HG02588 (cell line): Measurements from ENCODE around the gene ZBTB47.

Experiments
- ATAC-seq: cut with Tn5 transposase; IDR thresholded peaks from one replicate; pipeline ENCODE4 v1.9.1; 2021; ENCODE audit warnings: mild to moderate bottlenecking, moderate library complexity; ENCODE audit not compliant: unreplicated experiment

Gene ZBTB47

DNA sequence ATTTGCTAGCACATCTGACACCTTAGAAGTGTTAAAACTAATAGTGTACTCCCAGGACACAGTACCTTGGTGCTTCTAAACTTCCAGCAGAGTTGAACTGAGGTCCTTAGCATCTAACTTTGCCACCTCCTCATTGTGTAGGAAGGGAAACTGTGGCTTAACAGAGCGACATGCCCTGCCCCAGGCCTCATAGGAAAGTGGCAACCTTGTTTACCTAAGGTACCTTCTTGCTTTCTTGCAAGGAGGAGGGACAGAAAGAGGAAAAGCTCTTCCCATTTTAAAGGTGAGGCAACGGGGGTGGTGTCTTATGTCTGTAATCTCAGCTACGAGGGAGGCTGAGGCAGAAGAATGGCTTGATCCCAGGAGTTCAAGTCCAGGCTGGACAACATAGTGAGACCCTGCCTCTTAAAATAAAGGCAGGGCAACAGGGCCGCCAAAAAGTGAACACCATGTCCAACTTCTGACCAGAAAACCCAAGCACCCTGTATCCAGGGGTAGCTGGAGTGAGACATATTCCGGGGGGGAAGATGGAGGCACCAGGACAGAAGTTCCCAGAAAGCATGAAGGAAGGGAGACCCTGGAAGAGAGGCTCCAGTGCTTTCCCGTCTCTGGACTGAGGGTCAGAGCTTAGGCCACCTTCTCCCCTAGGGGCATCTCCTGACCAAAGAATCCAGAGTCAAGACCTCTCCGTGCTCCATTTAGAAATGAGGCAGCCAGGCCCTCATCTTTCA lies 31.3 kb downstream of the ZBTB47 start:
- no peak for ATAC-seq

DNA sequence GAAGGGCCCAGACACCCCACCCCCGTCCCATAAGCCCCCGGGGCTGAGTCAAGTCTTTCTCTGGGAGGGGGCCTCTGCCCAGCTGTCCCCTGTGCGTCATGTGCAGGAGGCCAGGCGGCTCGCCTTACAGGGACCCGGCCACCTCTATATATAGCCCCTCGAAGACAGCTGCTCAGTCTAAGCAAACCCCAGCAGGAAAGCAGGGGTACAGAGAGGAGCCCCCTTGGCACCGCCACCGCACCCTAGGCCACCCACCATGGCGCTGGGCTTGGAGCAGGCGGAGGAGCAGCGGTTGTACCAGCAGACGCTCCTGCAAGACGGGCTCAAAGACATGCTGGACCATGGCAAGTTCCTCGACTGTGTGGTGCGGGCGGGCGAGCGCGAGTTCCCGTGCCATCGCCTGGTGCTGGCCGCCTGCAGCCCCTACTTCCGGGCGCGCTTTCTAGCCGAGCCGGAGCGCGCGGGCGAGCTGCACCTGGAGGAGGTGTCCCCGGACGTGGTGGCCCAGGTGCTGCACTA lies 31.9 kb downstream of the ZBTB47 start, which contains the start of gene KLHL40:
Gene KLHL40, plus strand, starts transcription at position 175 of the 519 bp plus-strand sequence. Its CDS starts 82 bp downstream, at position 257.
- ATAC-seq, result no peak

DNA sequence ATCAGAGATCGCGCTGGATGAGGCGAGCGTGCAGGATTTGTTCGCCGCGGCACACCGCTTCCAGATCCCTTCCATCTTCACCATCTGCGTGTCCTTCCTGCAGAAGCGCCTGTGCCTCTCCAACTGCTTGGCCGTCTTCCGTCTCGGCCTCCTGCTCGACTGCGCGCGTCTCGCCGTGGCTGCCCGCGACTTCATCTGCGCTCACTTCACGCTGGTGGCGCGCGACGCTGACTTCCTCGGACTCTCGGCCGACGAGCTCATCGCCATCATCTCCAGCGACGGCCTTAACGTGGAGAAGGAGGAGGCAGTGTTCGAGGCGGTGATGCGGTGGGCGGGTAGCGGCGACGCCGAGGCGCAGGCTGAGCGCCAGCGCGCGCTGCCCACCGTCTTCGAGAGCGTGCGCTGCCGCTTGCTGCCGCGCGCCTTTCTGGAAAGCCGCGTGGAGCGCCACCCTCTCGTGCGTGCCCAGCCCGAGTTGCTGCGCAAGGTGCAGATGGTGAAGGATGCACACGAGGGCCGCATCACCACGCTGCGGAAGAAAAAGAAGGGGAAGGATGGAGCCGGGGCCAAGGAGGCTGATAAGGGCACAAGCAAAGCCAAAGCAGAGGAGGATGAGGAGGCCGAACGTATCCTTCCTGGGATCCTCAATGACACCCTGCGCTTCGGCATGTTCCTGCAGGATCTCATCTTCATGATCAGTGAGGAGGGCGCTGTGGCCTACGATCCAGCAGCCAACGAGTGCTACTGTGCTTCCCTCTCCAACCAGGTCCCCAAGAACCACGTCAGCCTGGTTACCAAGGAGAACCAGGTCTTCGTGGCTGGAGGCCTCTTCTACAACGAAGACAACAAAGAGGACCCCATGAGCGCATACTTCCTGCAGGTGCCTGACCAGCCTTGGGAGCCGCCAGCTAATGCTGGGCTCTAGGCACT lies 32.7 kb downstream of the ZBTB47 start:
- no peak for ATAC-seq

DNA sequence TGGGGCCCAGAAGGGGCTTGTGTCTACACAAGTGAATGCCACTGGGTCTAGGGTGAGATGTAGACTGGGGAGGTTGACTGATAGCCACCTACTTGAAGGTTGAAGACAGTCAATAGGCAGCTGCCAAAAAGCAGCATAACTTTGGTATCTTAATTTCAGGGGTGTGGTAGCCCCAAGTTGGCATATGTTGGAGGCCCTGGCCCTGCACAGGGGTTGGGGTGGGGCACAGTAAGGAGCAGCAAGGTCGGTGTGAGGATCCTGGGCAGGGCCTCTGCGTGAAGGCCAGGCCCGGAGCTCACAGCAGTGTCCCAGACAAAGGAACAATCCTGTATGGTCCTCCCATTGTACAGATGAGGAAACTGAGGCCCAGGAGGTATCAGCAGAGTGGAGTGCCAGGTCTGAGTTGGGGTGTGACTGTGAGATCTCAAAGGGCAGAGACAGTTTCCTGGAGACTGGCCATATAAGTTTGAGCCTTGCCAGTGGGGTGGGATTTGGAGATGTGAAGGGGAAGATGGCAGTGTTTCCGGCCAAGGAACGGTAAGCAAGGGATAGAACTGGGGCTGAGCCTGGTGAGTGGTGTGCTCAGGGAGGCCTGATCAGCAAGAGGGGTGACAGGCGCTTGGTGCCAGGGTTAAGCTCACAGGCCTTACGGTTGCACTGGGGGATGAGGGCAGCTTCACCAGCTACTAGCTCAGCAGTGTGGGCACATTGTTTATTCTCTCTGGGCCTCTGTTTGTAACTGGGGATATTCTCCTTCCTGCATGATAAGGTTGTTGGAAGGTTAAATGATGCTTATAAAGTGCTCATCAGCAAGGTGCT lies 33.5 kb downstream of the ZBTB47 start:
- no peak for ATAC-seq

DNA sequence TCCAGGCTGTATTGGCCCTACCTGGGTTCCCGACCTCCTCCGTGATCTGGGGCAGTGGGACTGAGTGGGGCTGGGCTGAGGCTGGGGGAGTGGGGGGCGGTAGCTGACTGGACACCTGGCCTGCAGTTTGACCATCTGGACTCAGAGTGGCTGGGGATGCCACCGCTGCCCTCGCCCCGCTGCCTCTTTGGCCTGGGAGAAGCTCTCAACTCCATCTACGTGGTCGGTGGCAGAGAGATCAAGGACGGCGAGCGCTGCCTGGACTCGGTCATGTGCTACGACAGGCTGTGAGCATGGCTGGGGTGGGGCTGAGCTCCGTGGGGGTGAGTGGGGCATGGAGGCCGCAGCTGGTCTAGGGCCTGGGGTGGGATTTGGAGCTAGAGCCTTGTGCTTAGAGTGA lies 34.5 kb downstream of the ZBTB47 start:
- ATAC-seq, result no peak

DNA sequence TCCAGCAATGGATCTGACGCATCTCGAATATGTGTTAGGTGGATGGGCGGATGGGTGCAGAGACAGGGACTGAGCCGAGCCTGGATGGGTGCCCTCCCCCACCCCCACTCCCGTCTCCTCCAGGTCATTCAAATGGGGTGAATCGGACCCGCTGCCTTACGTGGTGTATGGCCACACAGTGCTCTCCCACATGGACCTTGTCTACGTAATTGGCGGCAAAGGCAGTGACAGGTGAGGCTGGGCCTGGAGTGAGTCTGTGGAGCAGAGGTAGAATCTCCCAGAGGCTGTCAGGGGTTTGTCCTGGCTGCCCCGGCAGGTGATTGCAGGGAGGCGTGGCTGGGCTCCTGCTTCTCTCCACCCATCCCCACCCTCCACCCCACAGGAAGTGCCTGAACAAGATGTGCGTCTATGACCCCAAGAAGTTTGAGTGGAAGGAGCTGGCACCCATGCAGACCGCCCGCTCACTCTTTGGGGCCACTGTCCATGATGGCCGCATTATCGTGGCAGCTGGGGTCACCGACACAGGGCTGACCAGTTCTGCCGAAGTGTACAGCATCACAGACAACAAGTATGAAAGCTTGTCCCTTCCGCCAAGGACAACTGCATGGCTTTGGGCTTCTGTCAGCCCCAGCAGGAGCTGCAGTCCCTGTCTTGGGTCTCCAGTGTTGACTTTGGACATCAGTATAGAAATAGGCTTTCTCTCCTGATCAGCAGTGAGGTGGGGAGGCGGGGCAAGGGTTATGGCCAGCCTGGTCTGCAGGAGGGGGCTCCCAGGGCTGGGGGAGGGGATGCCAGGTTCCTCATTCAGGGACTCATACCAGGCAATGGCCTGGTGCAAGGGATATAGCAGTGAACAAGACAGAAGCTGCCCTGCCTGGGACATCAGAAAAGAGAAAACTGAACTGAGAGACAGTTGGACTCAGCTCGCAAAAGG lies 35.3 kb downstream of the ZBTB47 start:
- no peak for ATAC-seq

DNA sequence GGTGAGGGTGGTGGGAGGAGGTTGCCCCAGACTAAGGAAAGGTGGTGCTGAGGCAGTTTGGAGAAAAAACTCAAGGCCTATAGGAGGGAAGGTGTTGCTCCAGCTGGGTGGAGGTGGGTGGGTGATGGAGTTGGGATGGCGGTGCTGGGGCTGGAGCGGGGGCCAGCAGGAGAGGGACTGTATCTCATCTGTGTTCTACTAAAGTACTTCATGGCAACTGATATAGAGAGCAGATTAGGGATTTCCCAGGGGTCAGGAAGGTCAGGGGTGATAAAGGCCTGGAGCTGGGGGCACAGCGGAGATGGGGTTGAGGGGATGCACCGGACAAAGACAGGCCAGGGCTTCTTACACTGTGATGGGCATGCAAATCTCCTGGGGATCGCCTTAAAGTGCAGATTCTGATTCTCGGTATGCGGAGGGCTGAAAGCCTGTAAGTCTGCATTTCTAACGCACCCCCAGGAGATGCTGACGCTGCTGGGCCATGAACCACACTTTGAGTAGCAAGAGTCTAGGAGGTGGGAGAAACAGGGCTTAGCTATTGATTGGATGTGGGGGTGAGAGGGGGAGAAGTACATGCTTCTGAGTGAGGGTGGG lies 36.0 kb downstream of the ZBTB47 start:
- no peak for ATAC-seq

DNA sequence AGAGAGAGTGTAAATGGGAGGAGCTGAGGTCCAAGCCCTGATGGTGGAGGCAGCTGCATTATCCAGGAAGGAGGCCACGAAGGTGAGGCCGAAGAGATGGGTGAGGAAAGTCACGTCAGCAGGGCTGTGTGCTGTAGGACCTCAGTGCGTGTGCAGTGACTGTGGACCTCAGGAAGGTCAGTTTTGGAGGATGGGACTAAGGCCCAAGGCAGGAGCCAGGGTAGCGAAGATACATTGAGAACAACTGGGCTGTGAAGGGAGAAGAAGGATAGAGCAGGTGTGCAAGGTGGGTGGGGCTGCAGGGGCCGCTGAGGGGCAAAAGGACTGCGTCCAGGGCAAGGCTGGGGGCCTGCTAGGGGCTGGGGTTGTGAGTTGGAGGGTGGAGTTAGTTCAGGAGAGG lies 36.7 kb downstream of the ZBTB47 start:
- ATAC-seq, result no peak

DNA sequence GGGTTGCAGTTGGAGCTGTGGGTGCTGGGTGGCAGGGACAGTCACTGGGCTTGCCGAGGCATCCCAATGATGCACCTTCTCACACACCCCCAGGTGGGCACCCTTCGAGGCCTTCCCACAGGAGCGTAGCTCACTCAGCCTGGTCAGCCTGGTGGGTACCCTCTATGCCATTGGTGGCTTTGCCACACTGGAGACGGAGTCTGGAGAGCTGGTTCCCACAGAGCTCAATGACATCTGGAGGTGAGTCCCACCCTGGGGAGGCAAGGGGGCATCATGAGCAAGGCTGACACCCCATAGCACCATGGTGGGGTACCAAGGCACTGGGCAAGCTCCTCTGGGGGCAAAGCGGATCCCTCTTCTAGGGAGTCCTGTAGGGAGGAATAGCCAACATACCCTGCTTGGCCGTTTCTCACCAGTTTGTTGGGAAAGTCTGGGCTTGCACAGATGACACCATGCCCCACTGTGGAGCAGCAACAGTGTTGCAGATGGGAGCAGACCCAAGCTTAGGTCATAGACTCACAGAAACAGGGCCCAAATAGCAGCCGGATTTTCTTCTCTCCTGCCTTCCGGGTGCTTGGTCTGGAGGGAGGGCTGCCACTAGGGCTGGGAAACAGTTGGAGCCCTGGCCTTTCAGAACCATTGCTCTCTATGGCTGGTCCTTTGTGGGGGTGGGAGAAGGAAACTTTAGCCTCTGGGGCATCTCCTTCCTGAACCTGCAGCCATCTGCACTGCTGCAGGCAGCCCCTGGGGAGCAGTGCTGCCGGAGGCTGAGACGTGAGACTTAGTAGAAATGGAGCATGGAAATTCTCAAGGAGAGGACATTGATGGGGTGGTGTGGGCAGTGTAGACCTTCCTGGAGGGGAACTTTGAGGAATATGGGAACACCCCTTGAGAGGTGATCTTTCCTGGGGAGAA lies 37.5 kb downstream of the ZBTB47 start:
- no peak for ATAC-seq

DNA sequence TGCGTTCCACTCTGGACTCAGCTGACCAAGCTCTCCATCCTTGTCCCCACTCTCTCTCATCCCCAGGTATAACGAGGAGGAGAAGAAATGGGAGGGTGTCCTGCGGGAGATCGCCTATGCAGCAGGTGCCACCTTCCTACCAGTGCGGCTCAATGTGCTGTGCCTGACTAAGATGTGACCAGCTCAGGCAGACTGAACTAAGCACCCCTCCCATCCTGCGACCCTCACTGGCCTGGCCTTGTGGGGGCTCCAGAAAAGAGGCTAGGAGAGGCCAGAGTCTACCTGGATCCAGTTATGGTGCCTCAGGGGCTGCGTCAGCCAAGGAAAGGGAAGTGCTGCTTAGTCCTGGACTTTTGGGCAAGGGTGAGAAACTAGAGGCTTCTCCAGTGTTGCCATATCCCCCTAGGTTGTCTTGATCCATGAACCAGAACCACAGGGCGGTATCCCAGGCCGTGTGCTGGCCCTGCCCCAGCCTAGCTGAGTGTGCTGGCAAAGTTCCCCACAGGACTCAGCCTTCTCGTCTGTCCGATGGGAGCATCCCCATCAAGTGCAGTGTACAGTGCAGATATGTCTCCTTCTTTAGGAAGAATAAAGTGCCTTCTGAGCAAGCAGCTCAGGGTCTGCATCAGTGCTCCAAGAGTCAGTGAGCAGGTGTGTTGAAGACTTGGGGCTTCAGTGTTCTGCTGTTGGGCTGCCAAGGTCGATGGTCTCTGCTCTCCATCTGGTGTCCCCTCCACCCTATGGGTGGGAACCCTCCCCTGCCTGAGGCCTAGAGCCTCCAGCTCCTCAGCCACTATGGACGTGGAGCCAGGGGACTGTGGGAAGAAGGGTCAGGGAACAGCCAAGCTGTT lies 38.5 kb downstream of the ZBTB47 start:
- no peak for ATAC-seq

DNA sequence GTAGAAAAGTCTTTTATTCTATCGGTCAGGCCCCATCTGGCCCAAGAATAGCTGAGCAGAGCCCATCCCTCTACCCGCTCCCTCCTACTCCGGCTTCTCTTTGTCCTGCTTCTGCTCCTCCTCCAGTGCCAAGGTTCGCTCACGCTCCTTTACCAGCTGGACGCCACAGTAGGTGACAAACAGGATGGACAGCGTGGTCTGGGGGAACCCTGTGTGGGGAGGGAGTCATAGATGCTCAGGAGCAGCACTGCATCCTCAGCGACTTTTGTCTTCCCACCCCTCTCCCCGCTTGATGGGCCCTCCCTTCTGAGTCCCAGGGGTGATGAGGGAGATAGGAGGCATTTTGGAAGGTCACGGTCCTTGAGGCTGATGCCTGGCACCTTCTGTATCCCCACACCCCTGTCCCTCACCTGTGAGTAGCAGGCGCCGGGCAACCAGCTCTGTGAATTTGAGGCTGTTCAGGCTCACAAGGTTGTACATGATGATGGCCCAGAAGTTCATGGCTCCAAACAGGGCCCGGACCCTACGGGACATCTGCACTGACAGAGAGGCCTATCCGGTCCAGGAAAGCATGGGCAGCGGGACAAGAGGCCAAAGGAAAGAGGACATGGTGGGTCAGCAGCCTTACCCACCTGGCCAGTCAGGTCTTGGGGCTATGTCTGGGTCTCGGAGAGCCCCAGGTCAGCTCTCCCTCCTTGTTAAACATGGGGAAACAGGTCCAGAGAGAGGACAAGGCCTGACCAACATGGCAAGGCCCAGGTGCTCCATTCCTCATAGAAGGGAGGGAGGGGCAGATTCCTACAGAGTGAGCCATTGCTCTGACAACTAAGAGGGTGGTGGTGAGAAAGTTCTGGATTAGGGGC lies 39.4 kb downstream of the ZBTB47 start:
- no peak for ATAC-seq

DNA sequence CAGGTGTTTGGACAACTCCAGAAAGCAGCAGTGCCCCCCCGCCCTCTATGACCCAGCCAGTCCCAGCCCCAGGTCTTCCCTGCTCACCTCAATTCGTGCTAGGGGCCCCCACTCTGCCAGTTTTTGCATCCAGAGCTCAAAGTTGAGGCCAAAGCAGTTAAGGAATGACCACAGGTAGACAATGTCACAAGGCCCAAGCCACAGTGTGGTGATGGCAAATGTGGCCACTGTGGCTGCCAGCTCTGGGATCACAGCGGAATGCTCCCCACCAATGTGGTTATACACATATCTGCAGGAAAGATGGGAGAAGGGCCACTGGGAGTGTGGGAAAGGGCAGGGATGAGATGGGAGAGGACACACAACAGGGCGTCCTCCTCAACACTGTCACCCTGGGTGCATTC lies 40.0 kb downstream of the ZBTB47 start:
- ATAC-seq, result no peak

DNA sequence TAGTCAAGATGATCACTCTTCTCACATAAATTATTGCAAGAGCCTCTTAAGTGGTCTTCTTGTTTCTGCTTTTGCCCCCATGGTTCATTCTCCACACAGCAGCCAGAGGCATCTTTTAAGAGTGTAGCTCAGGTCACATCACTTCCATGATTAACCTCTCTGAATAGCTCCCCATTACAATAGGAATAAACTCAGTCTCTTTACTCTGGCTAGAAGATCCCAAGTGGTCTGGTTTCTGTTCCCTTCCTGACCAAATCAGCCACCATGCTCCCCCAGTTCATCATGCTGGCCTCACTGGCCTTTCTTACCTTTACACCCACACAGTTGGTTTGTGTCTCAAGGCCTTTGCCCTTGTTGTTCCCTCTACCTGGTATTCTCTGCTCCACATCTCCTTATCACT lies 40.9 kb downstream of the ZBTB47 start:
- ATAC-seq, result no peak

DNA sequence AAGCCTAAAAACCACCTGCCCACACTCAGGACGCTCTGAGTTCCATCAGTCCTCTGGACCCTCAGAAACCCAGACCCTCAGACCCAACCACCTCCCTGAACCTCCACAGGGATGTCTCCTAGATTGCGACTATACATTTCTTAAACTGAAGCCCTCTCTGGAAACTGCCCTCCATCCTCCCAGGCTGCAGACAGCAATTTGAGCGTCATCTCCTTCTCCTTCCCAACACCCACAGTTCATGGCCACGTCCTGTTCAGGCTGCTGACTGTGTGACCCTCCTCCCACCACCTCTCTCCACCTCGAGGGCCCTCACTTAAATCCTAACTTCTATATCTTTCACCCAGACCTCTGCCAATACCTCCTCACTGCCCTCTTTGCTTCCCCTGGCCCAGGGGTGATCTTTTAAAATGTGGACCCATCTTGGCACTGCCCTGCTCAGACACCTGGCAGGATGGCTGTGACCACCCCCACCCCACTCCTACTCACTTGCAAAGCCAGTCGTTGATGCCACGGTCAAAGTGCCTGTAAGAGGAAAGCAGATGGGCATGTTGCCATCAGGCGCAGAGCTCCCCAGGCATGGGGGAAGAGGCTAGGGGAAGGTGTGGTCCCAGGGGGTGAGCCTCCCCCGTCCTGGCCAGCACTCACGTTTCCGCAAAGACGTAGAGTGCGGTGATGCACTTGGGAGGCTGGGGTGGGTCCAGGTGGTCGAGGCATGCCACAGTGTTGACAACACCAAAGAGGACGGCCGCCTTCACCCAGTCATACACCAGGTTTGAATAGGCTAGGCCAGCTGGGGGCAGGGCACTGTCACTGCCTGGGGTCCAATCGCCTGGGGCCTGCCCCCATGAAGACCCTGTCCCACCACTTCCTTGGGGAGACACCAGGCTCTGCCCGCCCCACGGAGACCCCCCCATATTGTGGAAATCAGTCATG lies 43.1 kb downstream of the ZBTB47 start:
- no peak for ATAC-seq

DNA sequence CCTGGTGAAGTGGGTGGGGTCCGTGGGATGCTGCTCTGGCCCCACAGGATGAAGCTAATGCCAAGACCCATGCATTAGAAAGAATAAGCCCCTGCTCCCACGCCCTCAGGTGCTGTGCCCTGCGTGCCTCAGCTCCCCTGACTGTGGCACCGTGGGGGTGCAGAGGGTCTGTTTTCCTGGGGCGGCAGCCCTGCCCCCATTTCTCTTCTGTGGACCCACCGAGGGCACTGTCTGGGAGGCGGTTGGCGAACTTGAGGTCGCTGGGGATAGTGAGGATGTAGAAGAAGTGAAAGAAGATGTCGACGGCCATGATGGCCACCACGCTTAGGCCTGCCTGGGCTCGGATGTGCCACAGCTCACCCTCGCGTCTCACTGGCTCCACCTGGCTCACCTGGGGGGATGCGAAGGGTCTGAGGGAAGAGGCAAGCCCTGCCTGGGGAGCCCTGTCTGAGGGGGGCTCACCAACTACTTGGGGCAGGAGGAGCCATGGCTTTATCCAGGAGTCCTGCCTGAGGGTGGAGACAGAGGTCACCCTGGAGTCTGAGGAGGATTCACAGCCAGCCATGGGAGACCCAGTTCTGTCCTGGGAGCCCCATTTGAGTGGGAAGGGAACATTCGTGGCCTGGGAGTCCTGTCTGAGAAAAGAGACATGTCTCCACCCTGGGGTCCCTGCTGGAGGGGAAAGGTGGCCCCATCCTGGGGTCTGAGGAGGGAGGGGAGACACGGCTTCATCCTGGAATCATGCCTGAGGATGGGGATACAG lies 44.0 kb downstream of the ZBTB47 start:
- ATAC-seq, result no peak
